Measurements from ENCODE around the gene ABTB2.

ABTB2 gene

GRCh38 chr11:34206407-34207300 lies 151.2 kb downstream of the ABTB2 start:
- DNase-seq, result no peak

- DNase-seq, result no peak
Measured at GRCh38 chr11:34205326-34206035, 152.3 kb downstream of the ABTB2 start.

GRCh38 chr11:34204396-34205279 lies 153.2 kb downstream of the ABTB2 start:
- no peak for DNase-seq

GRCh38 chr11:34203377-34203871 lies 154.4 kb downstream of the ABTB2 start:
- DNase-seq, result no peak

GRCh38 chr11:34201129-34201528 lies 156.7 kb downstream of the ABTB2 start:
- DNase-seq, result no peak

GRCh38 chr11:34199525-34199924 lies 158.3 kb downstream of the ABTB2 start:
- no peak for DNase-seq

- DNase-seq, result no peak
Measured at GRCh38 chr11:34198523-34198922, 159.3 kb downstream of the ABTB2 start.

GRCh38 chr11:34197256-34197655 lies 160.6 kb downstream of the ABTB2 start:
- no peak for DNase-seq

- no peak for DNase-seq
Measured at GRCh38 chr11:34194576-34195335, 163.1 kb downstream of the ABTB2 start.

- no peak for DNase-seq
Measured at GRCh38 chr11:34192481-34193401, 165.1 kb downstream of the ABTB2 start.

- DNase-seq, result no peak
Measured at GRCh38 chr11:34191578-34191977, 166.2 kb downstream of the ABTB2 start.

- no peak for DNase-seq
Measured at GRCh38 chr11:34190192-34191139, 167.3 kb downstream of the ABTB2 start.

- no peak for DNase-seq
Measured at GRCh38 chr11:34189191-34189590, 168.6 kb downstream of the ABTB2 start.

GRCh38 chr11:34188181-34188580 lies 169.6 kb downstream of the ABTB2 start:
- DNase-seq, result no peak

- DNase-seq, result no peak
Measured at GRCh38 chr11:34185926-34186841, 171.6 kb downstream of the ABTB2 start.

GRCh38 chr11:34184505-34185015 lies 173.2 kb downstream of the ABTB2 start:
- DNase-seq, result no peak

- DNase-seq, result no peak
Measured at GRCh38 chr11:34183848-34184391, 173.9 kb downstream of the ABTB2 start.
